GM18519 (cell line): ENCODE results near the gene CEP104.
"Not testable (repeated sequence)": the region's sequence is repeated elsewhere in the genome, so short reads cannot be mapped to it uniquely, and the experiment has no call there.

Experiments
- ATAC-seq: cut with Tn5 transposase; IDR thresholded peaks from one replicate; pipeline ENCODE4 v1.9.1; 2021; ENCODE audit warnings: mild to moderate bottlenecking, moderate library complexity; ENCODE audit not compliant: unreplicated experiment, low FRiP score

CEP104 gene

GRCh38 chr1:3804627-3804944 lies 52.4 kb downstream of the CEP104 start:
- not testable (repeated sequence) for ATAC-seq

GRCh38 chr1:3803905-3804626 lies 52.9 kb downstream of the CEP104 start:
- ATAC-seq = no peak

GRCh38 chr1:3800795-3801194 lies 56.2 kb downstream of the CEP104 start:
- ATAC-seq = not testable (repeated sequence)

- no peak for ATAC-seq
These were observed 56.9 kb downstream of the CEP104 start for GRCh38 chr1:3799976-3800685.

GRCh38 chr1:3796215-3797061 lies 60.6 kb downstream of the CEP104 start, which contains the start of gene LRRC47:
Gene LRRC47, minus strand, starts transcription at chr1:3796498. Its CDS starts 22 bp downstream, at chr1:3796476.
- ATAC-seq = peak; percentile 93

- ATAC-seq = no peak
These were observed 61.4 kb downstream of the CEP104 start for GRCh38 chr1:3795453-3796214.

- no peak for ATAC-seq
These were observed 66.1 kb downstream of the CEP104 start for GRCh38 chr1:3790952-3791351.

GRCh38 chr1:3790500-3790923 lies 66.5 kb downstream of the CEP104 start:
- no peak for ATAC-seq

- no peak for ATAC-seq
These were observed 67.3 kb downstream of the CEP104 start for GRCh38 chr1:3789421-3790300.

GRCh38 chr1:3788756-3789420 lies 68.1 kb downstream of the CEP104 start:
- ATAC-seq = no peak

GRCh38 chr1:3787745-3788605 lies 69.0 kb downstream of the CEP104 start:
- ATAC-seq = no peak

- ATAC-seq = no peak
These were observed 69.7 kb downstream of the CEP104 start for GRCh38 chr1:3787349-3787715.

- ATAC-seq = no peak
These were observed 70.3 kb downstream of the CEP104 start for GRCh38 chr1:3786468-3787348.

- ATAC-seq = no peak
These were observed 71.4 kb downstream of the CEP104 start for GRCh38 chr1:3785456-3786157.

GRCh38 chr1:3785045-3785444 lies 72.0 kb downstream of the CEP104 start:
- ATAC-seq = no peak

GRCh38 chr1:3783651-3784474 lies 73.1 kb downstream of the CEP104 start:
- ATAC-seq = no peak
